H1 (cell line): ENCODE results near the gene CHMP4A. TPM values are rescaled to one million over a fixed set of nuclear protein-coding genes. Genes with fewer than 3 reads are reported as not detected.

ENCODE experiments used
- CTCF ChIA-PET: fragments of 300-600 bp; sonication (Branson Sonifier 250); formaldehyde crosslinking; loops from one replicate; lab custom pipeline; 2021; ENCODE audit not compliant: partially characterized antibody; lab: Charles Lee
- POLR2A ChIA-PET: fragments of 300-600 bp; sonication (Branson Sonifier 250); formaldehyde crosslinking; loops from one replicate; lab custom pipeline; 2021; ENCODE audit warnings: inconsistent platforms; ENCODE audit not compliant: partially characterized antibody; lab: Charles Lee
- DNase-seq, 2 experiments: peaks; one replicate each; pipeline versions ENCODE4 v3.0.0 to v3.0.0-alpha.2; 2010 to 2022; ENCODE audit warnings: low spot score in 2 of 2, low read depth in 1 of 2, mixed read lengths in 1 of 2
- FAIRE-seq: peaks from 2 replicates; lab custom pipeline; 2011; peaks lifted over from hg19 to GRCh38; lab: Jason Lieb, UNC
- H2AFZ ChIP-seq: 2 replicates; pipeline ENCODE4 v1.8.1; 2012; ENCODE audit warnings: low read length, inconsistent platforms
- H2AK5ac ChIP-seq: 2 replicates; pipeline ENCODE4 v1.6.1; 2013; ENCODE audit warnings: low read depth, low read length
- H2BK120ac ChIP-seq: replicated peaks from 2 replicates; pipeline ENCODE3; 2013; ENCODE audit warnings: low read depth, low read length, inconsistent platforms
- H2BK12ac ChIP-seq: 2 replicates; pipeline ENCODE4 v1.6.1; 2013; ENCODE audit warnings: low read depth, low read length
- H2BK15ac ChIP-seq: 2 replicates; pipeline ENCODE4 v1.6.1; 2013; ENCODE audit warnings: low read length
- H2BK20ac ChIP-seq: 2 replicates; pipeline ENCODE4 v1.6.1; 2013; ENCODE audit warnings: low read length
- H2BK5ac ChIP-seq: 2 replicates; pipeline ENCODE4 v1.6.1; 2013; ENCODE audit warnings: low read depth, low read length
- H3K14ac ChIP-seq: 2 replicates; pipeline ENCODE4 v1.6.1; 2013; ENCODE audit warnings: inconsistent platforms; ENCODE audit not compliant: insufficient read length
- H3K18ac ChIP-seq: 2 replicates; pipeline ENCODE4 v1.6.1; 2013; ENCODE audit warnings: low read length; ENCODE audit errors: extremely low read depth
- H3K23ac ChIP-seq: 2 replicates; pipeline ENCODE4 v1.6.1; 2013; ENCODE audit warnings: inconsistent platforms; ENCODE audit not compliant: insufficient read length
- H3K23me2 ChIP-seq: 2 replicates; pipeline ENCODE4 v1.6.1; 2013; ENCODE audit warnings: low read depth, low read length
- H3K27ac ChIP-seq: 2 replicates; pipeline ENCODE4 v1.6.1; 2011; ENCODE audit warnings: low read depth, low read length, inconsistent platforms
- H3K27me3 ChIP-seq, 4 experiments: replicated peaks in 1 of 4; 1 replicate in 1 of 4; 2 replicates in 3 of 4; pipeline versions ENCODE4 v1.6.1 to v1.8.1; 2011 to 2013; ENCODE audit warnings: low read length in 3 of 4, mild to moderate bottlenecking in 3 of 4, inconsistent platforms in 2 of 4, mixed read lengths in 2 of 4, moderate library complexity in 1 of 4; ENCODE audit not compliant: control insufficient read depth in 3 of 4, insufficient read depth in 3 of 4; ENCODE audit errors: extremely low read depth in 1 of 4
- H3K36me3 ChIP-seq, 4 experiments: 2 replicates each; pipeline versions ENCODE4 v1.6.1 to v1.8.1; 2011 to 2013; ENCODE audit warnings: mild to moderate bottlenecking in 4 of 4, low read length in 3 of 4, moderate library complexity in 2 of 4, control low read depth in 1 of 4, inconsistent platforms in 1 of 4; ENCODE audit not compliant: insufficient read depth in 4 of 4, control insufficient read depth in 2 of 4
- H3K4ac ChIP-seq: replicated peaks from 2 replicates; pipeline ENCODE3; 2013; ENCODE audit warnings: low read length, low read depth, mixed read lengths, inconsistent platforms; ENCODE audit not compliant: insufficient read length
- H3K4me1 ChIP-seq, 4 experiments: replicated peaks in 1 of 4; 1 replicate in 1 of 4; 2 replicates in 3 of 4; pipeline versions ENCODE4 v1.6.1 to v1.8.1; 2011 to 2013; ENCODE audit warnings: low read length in 3 of 4, inconsistent platforms in 2 of 4, mixed read lengths in 1 of 4; ENCODE audit not compliant: insufficient read depth in 4 of 4, control insufficient read depth in 3 of 4
- H3K4me2 ChIP-seq, 2 experiments: 2 replicates each; pipeline versions ENCODE4 v1.6.1 to v1.8.1; 2011 to 2013; ENCODE audit warnings: low read depth in 2 of 2, low read length in 2 of 2, control low read depth in 1 of 2, inconsistent platforms in 1 of 2, mild to moderate bottlenecking in 1 of 2; ENCODE audit not compliant: insufficient read depth in 1 of 2
- H3K4me3 ChIP-seq, 4 experiments: fragments of 200-600, 300-600 bp in 1 of 4; sonication (generic), shearing (Covaris generic), sonication (Bioruptor Twin) in 1 of 4; 2 replicates each; pipeline versions ENCODE4 v1.5.1 to v1.8.1; 2011 to 2016; ENCODE audit warnings: low read length in 4 of 4, low read depth in 3 of 4, control low read depth in 2 of 4, inconsistent platforms in 2 of 4, mild to moderate bottlenecking in 2 of 4, mixed read lengths in 1 of 4, moderate library complexity in 1 of 4; ENCODE audit not compliant: insufficient read depth in 2 of 4; ENCODE audit errors: extremely low read depth in 1 of 4
- H3K56ac ChIP-seq: replicated peaks from 2 replicates; pipeline ENCODE3; 2013; ENCODE audit warnings: low read depth, mild to moderate bottlenecking, mixed read lengths, low read length, inconsistent platforms; ENCODE audit not compliant: insufficient read length
- H3K79me1 ChIP-seq: 2 replicates; pipeline ENCODE4 v1.6.1; 2013; ENCODE audit warnings: low read depth, low read length, control low read depth
- H3K79me2 ChIP-seq, 2 experiments: 2 replicates each; pipeline versions ENCODE4 v1.6.1 to v1.8.1; 2012 to 2013; ENCODE audit warnings: low read length in 2 of 2, mild to moderate bottlenecking in 2 of 2, inconsistent platforms in 1 of 2; ENCODE audit not compliant: insufficient read depth in 2 of 2, control insufficient read depth in 1 of 2
- H3K9ac ChIP-seq, 4 experiments: replicated peaks in 1 of 4; 1 replicate in 1 of 4; 2 replicates in 3 of 4; pipeline versions ENCODE4 v1.6.1 to v1.8.1; 2011 to 2013; ENCODE audit warnings: low read depth in 3 of 4, low read length in 3 of 4, control low read depth in 2 of 4, mild to moderate bottlenecking in 2 of 4, moderate library complexity in 2 of 4, inconsistent platforms in 1 of 4; ENCODE audit errors: extremely low read depth in 1 of 4
- H3K9me3 ChIP-seq, 2 experiments: 2 replicates each; pipeline versions ENCODE4 v1.6.1 to v1.8.1; 2012 to 2013; ENCODE audit warnings: mild to moderate bottlenecking in 2 of 2, moderate library complexity in 2 of 2, control low read depth in 1 of 2, inconsistent platforms in 1 of 2, low read depth in 1 of 2, low read length in 1 of 2, mixed read lengths in 1 of 2; ENCODE audit not compliant: insufficient read depth in 2 of 2
- H4K20me1 ChIP-seq, 2 experiments: replicated peaks in 1 of 2; 2 replicates each; pipeline versions ENCODE3 to v1.8.1; 2011 to 2013; ENCODE audit warnings: inconsistent platforms in 2 of 2, low read length in 2 of 2, mild to moderate bottlenecking in 1 of 2; ENCODE audit not compliant: insufficient read depth in 2 of 2, control insufficient read depth in 1 of 2
- H4K5ac ChIP-seq: 2 replicates; pipeline ENCODE4 v1.6.1; 2013; ENCODE audit warnings: low read length, low read depth, mixed read lengths, inconsistent platforms; ENCODE audit not compliant: insufficient read length
- H4K8ac ChIP-seq: 2 replicates; pipeline ENCODE4 v1.8.0; 2013; ENCODE audit warnings: mild to moderate bottlenecking, moderate library complexity, low read length, inconsistent platforms; ENCODE audit not compliant: insufficient read depth; ENCODE audit errors: extremely low read depth
- H4K91ac ChIP-seq: replicated peaks from 2 replicates; pipeline ENCODE3; 2013; ENCODE audit warnings: low read length, mixed read lengths, inconsistent platforms; ENCODE audit not compliant: insufficient read length
- CHD1 ChIP-seq: IDR thresholded peaks from 2 replicates; pipeline ENCODE4 v1.6.1; 2012; ENCODE audit warnings: low read depth, low read length, improper control_type of control experiment
- CHD2 ChIP-seq: IDR thresholded peaks from 2 replicates; pipeline ENCODE4 v1.6.1; 2012; ENCODE audit warnings: low read length, improper control_type of control experiment
- EP300 ChIP-seq, 2 experiments: IDR thresholded peaks; 1 replicate in 1 of 2; 2 replicates in 1 of 2; pipeline ENCODE4 v1.6.1; 2011 to 2012; ENCODE audit warnings: low read depth in 2 of 2, low read length in 2 of 2, mild to moderate bottlenecking in 2 of 2, borderline replicate concordance in 1 of 2, inconsistent platforms in 1 of 2, moderate library complexity in 1 of 2
- EZH2 ChIP-seq: fragments of 200-600 bp; sonication (generic); IDR thresholded peaks from 2 replicates; pipeline ENCODE4 v1.7.1; 2012; ENCODE audit warnings: low read depth, mild to moderate bottlenecking, moderate library complexity, low read length, inconsistent platforms; ENCODE audit not compliant: severe bottlenecking
- FOSL1 ChIP-seq: IDR thresholded peaks from 2 replicates; pipeline ENCODE4 v1.6.1; 2011; ENCODE audit warnings: mild to moderate bottlenecking, low read depth, low read length, moderate library complexity; ENCODE audit not compliant: insufficient read depth
- HDAC2 ChIP-seq, 2 experiments: fragments of 300-600 bp in 1 of 2; sonication (generic) in 1 of 2; IDR thresholded peaks; 2 replicates each; pipeline ENCODE4 v1.6.1; 2011 to 2012; ENCODE audit warnings: low read depth in 2 of 2, low read length in 2 of 2, mild to moderate bottlenecking in 2 of 2, moderate library complexity in 2 of 2, borderline replicate concordance in 1 of 2, inconsistent platforms in 1 of 2
- KDM4A ChIP-seq: IDR thresholded peaks from one replicate; pipeline ENCODE4 v1.7.1; 2012; ENCODE audit warnings: low read depth, mild to moderate bottlenecking, moderate library complexity, low read length, inconsistent platforms; ENCODE audit not compliant: severe bottlenecking
- KDM5A ChIP-seq: fragments of 200-600 bp; IDR thresholded peaks from 2 replicates; pipeline ENCODE4 v1.7.1; 2012; ENCODE audit warnings: mild to moderate bottlenecking, low read length, inconsistent platforms, mixed read lengths
- NRF1 ChIP-seq: IDR thresholded peaks from 2 replicates; pipeline ENCODE4 v1.6.1; 2011; ENCODE audit warnings: mild to moderate bottlenecking, low read depth, low read length, improper control_type of control experiment
- SIN3A ChIP-seq, 2 experiments: IDR thresholded peaks in 1 of 2; conservative IDR thresholded peaks in 1 of 2; 2 replicates each; pipeline ENCODE4 v1.6.1; 2011 to 2012; ENCODE audit warnings: low read length in 2 of 2, improper control_type of control experiment in 1 of 2, low read depth in 1 of 2, mild to moderate bottlenecking in 1 of 2
- SIRT6 ChIP-seq: IDR thresholded peaks from one replicate; pipeline ENCODE4 v1.7.1; 2012; ENCODE audit warnings: low read length, inconsistent platforms
- SP2 ChIP-seq: IDR thresholded peaks from 2 replicates; pipeline ENCODE4 v1.6.1; 2012; ENCODE audit warnings: mild to moderate bottlenecking, low read length, inconsistent platforms
- TCF12 ChIP-seq: IDR thresholded peaks from 2 replicates; pipeline ENCODE4 v1.6.1; 2011; ENCODE audit warnings: low read depth, mild to moderate bottlenecking, low read length
- WGBS, 2 experiments: shearing (Covaris generic) in 1 of 2; methylation state at CpG; one replicate each; pipeline versions ENCODE4 v1.1.6 to v1.1.7; 2013 to 2015; ENCODE audit warnings: low lambda C conversion rate in 2 of 2, mixed read lengths in 2 of 2, inconsistent platforms in 1 of 2, low coverage in 1 of 2, missing lambda C conversion rate in 1 of 2; ENCODE audit not compliant: insufficient replicate concordance in 2 of 2, insufficient coverage in 1 of 2, insufficient read length in 1 of 2; ENCODE audit errors: extremely low coverage in 1 of 2, missing lambda C conversion rate in 1 of 2; 5-methylcytosine and 5-hydroxymethylcytosine counted together
- polyA plus RNA-seq, 7 experiments: library from polyadenylated mRNA; depleted of rRNA in 3 of 7; stranded (reverse) in 5 of 7; unstranded in 2 of 7; fragments of >200 nt in 5 of 7; fragments of 200-250 nt in 2 of 7; gene quantifications; 1 replicate in 5 of 7; 2 replicates in 1 of 7; 4 replicates in 1 of 7; pipeline versions ENCODE4 v1.2.1 to v1.2.3, GENCODE V29; 2011 to 2013; ENCODE audit warnings: missing spikeins in 2 of 7, mixed read lengths in 2 of 7
- total RNA-seq: library from RNA; stranded (reverse); fragmentation: NEBNext Ultra II Directional; extraction: Animal tissue kit (Norgen Biotek cat#: 25700); gene quantifications from 2 replicates; pipeline ENCODE4 v1.2.1, GENCODE V29; 2021

Gene CHMP4A
- total and polyA plus RNA-seq, 2 of the 8 experiments (the other 6 are each of a cell fraction or from before 2014, with no cell fraction given) = 32.9 to 37.6 TPM

GRCh38 chr14:24162093-24162492, 51.2 kb downstream of the CHMP4A start:
- DNase-seq = no peak
- POLR2A ChIA-PET = interaction anchor here (1.1 to 7.6 kb wide), 17 partner anchors 8 to 157 kb away, joined by 3 to 93 read pairs (median 12); partner anchors contain the start of genes CHMP4A, EMC9, GMPR2 and NEDD8
- Histone ChIP-seq H3K79me2 (no peaks in the 10 kb centered on the region), H2BK15ac (no peak overlapping the region), H2AFZ (no peak overlapping the region), H3K9me3 (no peaks in the 10 kb centered on the region), H3K36me3 (peaks cover 15 to 38% (median 24%) of the 10 kb centered on the region in 4 experiments), H3K4ac (no peak overlapping the region), H3K56ac (no peak overlapping the region), H4K91ac (no peak overlapping the region), H2BK12ac (0 out of 2 replicates have a peak overlapping the region, but pooled peaks have one; percentile 23), H3K4me1 (peaks cover 0 to 10% (median 2%) of the 10 kb centered on the region in 4 experiments; a peak in 3 of 7 replicates), H3K27ac (no peak overlapping the region), H3K23ac (no peak overlapping the region), H3K14ac (no peak overlapping the region), H4K8ac (no peak overlapping the region), H4K20me1 (peaks cover 0 to 16% of the 10 kb centered on the region in 2 experiments), H4K5ac (no peak overlapping the region), H2BK5ac (0 out of 2 replicates have a peak overlapping the region, but pooled peaks have one; percentile 16), H3K9ac (no peak overlapping the region; a peak in 1 of 7 replicates), H3K18ac (no peak overlapping the region), H3K4me3 (no peak overlapping the region), H3K79me1 (no peaks in the 10 kb centered on the region), H2AK5ac (no peak overlapping the region), H3K4me2 (no peak overlapping the region; a peak in 1 of 4 replicates), H3K27me3 (no peaks in the 10 kb centered on the region), H2BK120ac (no peak overlapping the region), H2BK20ac (no peak overlapping the region), H3K23me2 (0 out of 2 replicates have a peak, but pooled peaks cover 2% of the 10 kb centered on the region)
- CTCF ChIA-PET = interaction anchor here (0.7 to 3.3 kb wide), 21 partner anchors 9 to 135 kb away, joined by 3 to 24 read pairs (median 5); partner anchors contain the start of genes DCAF11, NRL, PSME2 and RNF31
- WGBS, 2 experiments = 95% methylated on average over 8 of the region's 8 CpGs; no CpG with 5 or more reads in 1 of the 2 experiments
- no peak for FAIRE-seq
- no peak for TF ChIP-seq SIN3A (conservative IDR thresholded peaks at IDR 0.05 in 1 of 2, IDR thresholded peaks at IDR 0.05 in 1 of 2; ENCODE audit: low read depth in 1 of 2, low read length in 2 of 2)
- no peak for TF ChIP-seq HDAC2 (IDR thresholded peaks at IDR 0.05; ENCODE audit: borderline replicate concordance in 1 of 2, low read depth in 2 of 2, low read length in 2 of 2)
- no peak for TF ChIP-seq FOSL1
- TF ChIP-seq CHD1 = no peak
- TF ChIP-seq KDM5A = no peak
- TF ChIP-seq NRF1 = no peak
- TF ChIP-seq KDM4A = no peak
- no peak for TF ChIP-seq TCF12
- no peak for TF ChIP-seq CHD2
- TF ChIP-seq SP2 = no peak
- TF ChIP-seq EZH2 = no peak
- TF ChIP-seq EP300 (IDR thresholded peaks at IDR 0.05; ENCODE audit: borderline replicate concordance in 1 of 2, low read depth in 2 of 2, low read length in 2 of 2) = no peak
- no peak for TF ChIP-seq SIRT6
